ENCODE data around the gene SPATA31D4.

DNA sequence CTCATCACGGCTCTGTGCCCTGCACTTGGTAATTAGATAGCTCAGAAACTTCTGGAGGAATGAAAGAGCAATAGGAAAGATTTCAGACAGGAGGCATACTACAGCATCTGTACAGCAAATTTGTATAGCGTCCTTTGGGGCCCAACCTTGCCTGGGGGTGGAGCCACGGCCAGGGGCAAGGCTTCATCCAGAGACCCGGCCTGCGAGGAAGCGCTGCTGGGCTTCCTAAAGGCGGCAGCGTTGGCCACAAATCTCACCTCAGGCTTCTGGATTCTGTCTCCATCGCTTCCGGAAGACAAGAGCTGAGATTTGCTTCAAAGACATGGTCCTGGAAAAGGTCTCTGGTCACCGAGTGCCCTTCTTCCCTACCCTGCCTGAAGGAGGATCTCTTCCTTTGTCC lies 48.1 kb downstream of the SPATA31D4 start:
- TF ChIP-seq, protein P1, sequence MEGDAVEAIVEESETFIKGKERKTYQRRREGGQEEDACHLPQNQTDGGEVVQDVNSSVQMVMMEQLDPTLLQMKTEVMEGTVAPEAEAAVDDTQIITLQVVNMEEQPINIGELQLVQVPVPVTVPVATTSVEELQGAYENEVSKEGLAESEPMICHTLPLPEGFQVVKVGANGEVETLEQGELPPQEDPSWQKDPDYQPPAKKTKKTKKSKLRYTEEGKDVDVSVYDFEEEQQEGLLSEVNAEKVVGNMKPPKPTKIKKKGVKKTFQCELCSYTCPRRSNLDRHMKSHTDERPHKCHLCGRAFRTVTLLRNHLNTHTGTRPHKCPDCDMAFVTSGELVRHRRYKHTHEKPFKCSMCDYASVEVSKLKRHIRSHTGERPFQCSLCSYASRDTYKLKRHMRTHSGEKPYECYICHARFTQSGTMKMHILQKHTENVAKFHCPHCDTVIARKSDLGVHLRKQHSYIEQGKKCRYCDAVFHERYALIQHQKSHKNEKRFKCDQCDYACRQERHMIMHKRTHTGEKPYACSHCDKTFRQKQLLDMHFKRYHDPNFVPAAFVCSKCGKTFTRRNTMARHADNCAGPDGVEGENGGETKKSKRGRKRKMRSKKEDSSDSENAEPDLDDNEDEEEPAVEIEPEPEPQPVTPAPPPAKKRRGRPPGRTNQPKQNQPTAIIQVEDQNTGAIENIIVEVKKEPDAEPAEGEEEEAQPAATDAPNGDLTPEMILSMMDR (conservative IDR thresholded peaks at IDR 0.05 in 1 of 2, IDR thresholded peaks at IDR 0.05 in 1 of 2; ENCODE audit: extremely low read depth in 1 of 2, insufficient read depth in 1 of 2, low read depth in 1 of 2, low read length in 2 of 2) = no peak
- TF ChIP-seq EZH2 (IDR thresholded peaks at IDR 0.05; ENCODE audit: borderline replicate concordance, low read length) = no peak
